Measurements from ENCODE around the gene PRKAR2A.

PRKAR2A gene

DNA sequence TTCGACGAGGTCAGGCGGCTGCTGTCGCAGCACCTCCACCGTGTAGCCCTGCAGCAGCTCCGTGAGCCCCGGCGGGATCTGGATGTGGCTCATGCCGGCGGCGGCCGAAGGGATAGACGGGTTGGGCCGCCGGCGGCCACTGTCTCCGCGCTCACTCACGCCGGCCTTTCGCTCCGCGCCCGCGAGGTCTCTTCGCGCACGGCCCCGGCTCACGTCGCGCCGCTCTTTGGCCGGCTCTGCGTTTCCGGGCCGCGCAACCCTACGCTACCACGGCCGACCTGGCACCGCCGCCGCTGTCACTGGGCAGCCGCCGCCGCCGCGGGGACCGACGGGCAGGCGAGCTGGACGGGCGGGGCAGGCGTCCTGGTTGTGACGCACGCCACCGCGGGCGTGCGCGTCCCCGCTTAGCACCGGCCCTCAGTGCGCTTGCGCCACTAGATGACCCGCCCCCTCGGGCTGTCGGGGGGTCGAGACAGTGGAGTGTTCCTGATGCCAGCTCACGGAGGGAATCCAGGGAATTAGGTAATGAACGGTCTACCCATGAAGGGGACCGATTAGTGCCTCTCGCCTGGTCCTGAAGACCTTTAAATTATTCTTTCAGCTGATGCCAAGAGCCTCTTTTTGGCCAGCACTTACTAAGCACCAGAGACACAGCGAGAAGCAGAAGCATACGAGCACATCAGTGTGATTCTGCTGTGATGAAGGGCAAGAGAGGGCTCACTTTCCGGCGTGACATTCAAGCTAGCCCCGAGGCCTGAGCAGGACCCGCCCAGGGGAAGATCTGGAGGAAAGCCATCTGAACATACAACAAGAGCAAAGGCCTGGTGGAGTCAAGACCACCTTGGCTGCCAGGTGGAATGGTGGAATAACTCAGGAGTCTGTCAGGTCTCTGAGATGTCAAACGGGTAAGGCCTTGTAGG is at the start of gene PRKAR2A:
Gene PRKAR2A (minus strand): TSS at position 371 of the 920 bp plus-strand sequence. CDS start 278 bp downstream, at position 93.
- TF ChIP-seq POLR2A (IDR thresholded peaks at IDR 0.05; ENCODE audit: low read depth, low read length): peak; percentile 94
- peak; percentile 91 for DNase-seq (ENCODE audit: insufficient read length, low spot score)
- no peak for FAIRE-seq

- FAIRE-seq: no peak
- DNase-seq (ENCODE audit: insufficient read length, low spot score): no peak
- no peak for TF ChIP-seq POLR2A (IDR thresholded peaks at IDR 0.05; ENCODE audit: low read depth, low read length)
Measured at GRCh38 chr3:48896936-48897335, 49.3 kb upstream of the PRKAR2A start.

- no peak for TF ChIP-seq POLR2A (IDR thresholded peaks at IDR 0.05; ENCODE audit: low read depth, low read length)
- no peak for FAIRE-seq
- DNase-seq (ENCODE audit: insufficient read length, low spot score): no peak
Measured at GRCh38 chr3:48894516-48894915, 46.8 kb upstream of the PRKAR2A start.

DNA sequence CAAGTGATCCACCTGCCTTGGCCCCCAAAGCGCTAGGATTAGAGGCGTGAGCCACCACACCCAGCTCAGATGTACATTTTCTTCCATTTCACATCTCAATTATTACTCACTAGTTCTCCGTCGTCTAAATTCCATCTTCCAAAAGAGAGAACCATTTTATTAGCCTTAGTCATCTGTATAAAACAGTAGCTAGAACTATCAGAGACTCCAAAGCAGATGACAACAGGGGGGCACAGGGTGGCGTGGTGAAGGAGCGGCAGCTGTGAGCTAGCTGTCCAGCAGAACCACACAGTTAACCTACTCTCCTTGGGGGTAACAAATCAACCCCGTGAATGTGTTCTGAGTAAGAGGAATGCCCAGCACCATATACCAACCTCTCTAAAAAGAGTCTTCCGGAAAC is 43.9 kb upstream of the PRKAR2A start:
- DNase-seq (ENCODE audit: insufficient read length, low spot score) (no peak), FAIRE-seq (no peak)
- TF ChIP-seq POLR2A (IDR thresholded peaks at IDR 0.05; ENCODE audit: low read depth, low read length): no peak

DNA sequence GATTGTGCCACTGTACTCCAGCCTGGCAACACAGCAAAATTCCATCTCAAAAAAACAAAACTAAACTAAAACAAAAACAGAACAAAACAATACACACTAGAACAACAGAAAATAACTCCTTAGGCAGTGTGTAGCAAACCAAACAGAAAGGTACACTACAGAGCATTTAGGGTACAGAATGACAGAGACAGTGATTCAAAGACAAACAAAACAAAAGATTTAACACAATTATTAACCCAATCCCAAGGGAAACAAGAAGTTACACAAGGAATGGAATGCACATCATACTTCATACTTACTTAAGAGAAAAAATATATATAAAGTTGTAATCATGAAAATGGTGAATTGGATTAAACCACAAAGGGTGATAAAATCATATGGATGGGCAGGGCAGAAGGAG is 38.1 kb upstream of the PRKAR2A start:
- FAIRE-seq (no peak), DNase-seq (ENCODE audit: insufficient read length, low spot score) (no peak)
- TF ChIP-seq POLR2A (IDR thresholded peaks at IDR 0.05; ENCODE audit: low read depth, low read length): no peak

DNA sequence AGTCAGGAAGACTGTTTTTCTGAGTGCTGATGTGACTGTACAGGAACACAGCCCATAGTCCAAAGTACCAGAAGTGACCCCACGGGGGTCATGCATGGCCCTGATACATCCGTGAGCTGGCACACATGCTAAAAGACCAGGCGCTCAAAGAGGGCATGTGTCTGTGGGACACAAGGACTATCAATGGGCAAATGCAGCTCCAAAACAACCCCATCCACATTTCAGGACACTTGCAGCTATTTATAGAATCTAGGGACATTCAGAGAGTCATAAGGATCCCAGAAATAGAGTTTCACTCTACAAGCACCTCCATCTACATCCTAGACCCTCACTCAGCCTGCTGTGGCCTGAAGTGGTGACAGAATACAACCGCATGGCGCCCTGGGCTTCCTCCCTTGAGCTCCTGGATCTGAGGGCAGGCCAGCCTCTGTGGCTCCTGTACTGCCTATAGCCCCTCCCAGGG is 34.0 kb upstream of the PRKAR2A start:
- TF ChIP-seq POLR2A (IDR thresholded peaks at IDR 0.05; ENCODE audit: low read depth, low read length): no peak
- FAIRE-seq: no peak
- no peak for DNase-seq (ENCODE audit: insufficient read length, low spot score)

GRCh38 chr3:48881006-48881405 is 33.3 kb upstream of the PRKAR2A start:
- DNase-seq (ENCODE audit: insufficient read length, low spot score) (no peak), FAIRE-seq (no peak)
- no peak for TF ChIP-seq POLR2A (IDR thresholded peaks at IDR 0.05; ENCODE audit: low read depth, low read length)

DNA sequence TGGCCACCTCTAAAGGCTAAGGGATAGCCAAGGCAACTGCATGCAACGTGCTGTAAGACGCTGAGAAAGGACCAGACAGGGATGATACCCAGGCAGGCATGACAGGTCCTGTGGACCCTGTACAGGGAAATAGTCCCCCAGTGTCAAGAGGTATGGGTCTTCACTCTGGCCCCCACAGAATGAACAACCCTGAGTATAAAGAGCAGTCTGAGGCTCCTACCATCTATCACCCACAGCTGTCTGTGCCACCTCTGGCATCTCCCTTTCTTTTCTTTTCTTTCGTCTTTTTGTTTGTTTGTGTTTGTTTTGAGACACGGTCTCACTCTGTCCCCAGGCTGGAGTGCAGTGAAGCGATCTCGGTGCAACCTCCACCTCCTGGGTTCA is 32.3 kb upstream of the PRKAR2A start:
- no peak for TF ChIP-seq POLR2A (IDR thresholded peaks at IDR 0.05; ENCODE audit: low read depth, low read length)
- DNase-seq (ENCODE audit: insufficient read length, low spot score) (no peak), FAIRE-seq (no peak)

DNA sequence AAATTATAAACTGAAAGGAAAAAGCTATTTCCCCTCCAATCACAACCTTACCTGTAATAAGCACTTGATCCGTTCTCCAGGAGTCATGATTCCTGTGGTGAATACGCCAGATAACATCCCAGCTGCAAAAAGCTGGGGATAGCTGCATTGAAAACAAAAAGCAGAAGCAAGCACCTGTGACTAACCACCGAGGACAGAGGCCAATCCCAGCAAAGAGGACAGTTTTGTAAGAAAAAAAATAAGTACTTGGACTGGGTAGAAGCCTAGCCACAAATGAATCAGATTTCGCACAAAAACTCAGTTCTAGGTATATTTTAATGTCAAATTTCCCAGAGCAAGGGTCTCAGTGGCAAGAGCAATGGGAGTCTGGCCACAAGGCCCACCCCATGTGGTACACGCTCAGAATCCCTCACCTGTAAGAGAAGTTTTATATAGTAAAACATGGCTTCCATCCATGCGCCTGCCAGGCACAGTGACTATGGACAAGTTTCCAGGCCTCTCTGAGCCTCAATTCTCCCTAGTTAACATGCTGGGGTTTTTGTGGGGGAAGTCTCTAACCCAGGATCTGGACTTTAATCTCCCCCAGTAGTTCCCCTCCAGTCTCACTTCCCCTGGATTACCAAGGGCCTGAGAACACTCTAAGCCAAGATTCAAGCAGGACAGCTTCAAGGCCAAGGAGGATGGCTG is 31.8 kb upstream of the PRKAR2A start:
- DNase-seq (ENCODE audit: insufficient read length, low spot score): no peak
- TF ChIP-seq POLR2A (IDR thresholded peaks at IDR 0.05; ENCODE audit: low read depth, low read length): no peak
- no peak for FAIRE-seq

DNA sequence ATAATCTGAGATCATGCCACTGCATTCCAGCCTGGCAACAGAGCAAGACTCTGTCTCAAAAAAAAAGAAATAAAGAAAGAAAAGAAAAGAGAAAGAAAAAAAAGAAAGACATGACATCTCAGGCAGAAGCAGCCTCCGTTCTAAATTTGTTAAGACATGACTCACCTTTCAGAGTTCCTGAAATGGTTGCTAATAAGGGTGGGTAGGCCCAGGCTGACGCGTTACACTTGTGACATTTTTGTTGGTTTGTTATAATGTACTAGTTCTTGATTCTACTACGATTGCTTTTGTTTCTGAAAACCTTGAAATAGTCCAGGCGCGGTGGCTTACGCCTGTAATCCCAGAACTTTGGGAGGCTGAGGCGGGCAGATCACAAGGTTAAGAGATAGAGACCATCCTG is 30.0 kb upstream of the PRKAR2A start:
- no peak for TF ChIP-seq POLR2A (IDR thresholded peaks at IDR 0.05; ENCODE audit: low read depth, low read length)
- DNase-seq (ENCODE audit: insufficient read length, low spot score) (no peak), FAIRE-seq (no peak)

DNA sequence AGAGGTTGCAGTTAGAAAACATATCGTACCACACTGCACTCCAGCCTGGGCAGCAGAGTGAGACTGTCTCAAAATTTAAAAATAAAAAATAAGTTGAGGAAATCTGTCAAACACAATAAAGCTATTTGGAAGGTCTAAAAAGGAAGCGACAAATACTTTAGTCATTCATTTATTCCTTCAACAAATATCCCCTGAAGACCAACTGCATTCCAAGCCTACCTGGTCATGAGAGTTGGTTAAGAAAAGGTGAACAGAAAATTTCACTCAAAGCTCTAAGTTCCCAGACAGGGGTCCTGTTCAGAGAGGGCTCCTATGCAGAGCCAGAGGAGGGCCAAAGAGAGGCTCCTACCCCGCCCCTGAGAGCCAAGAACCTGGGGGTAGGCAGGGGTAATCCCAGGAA is 15.4 kb upstream of the PRKAR2A start:
- no peak for DNase-seq (ENCODE audit: insufficient read length, low spot score)
- FAIRE-seq: no peak
- no peak for TF ChIP-seq POLR2A (IDR thresholded peaks at IDR 0.05; ENCODE audit: low read depth, low read length)

DNA sequence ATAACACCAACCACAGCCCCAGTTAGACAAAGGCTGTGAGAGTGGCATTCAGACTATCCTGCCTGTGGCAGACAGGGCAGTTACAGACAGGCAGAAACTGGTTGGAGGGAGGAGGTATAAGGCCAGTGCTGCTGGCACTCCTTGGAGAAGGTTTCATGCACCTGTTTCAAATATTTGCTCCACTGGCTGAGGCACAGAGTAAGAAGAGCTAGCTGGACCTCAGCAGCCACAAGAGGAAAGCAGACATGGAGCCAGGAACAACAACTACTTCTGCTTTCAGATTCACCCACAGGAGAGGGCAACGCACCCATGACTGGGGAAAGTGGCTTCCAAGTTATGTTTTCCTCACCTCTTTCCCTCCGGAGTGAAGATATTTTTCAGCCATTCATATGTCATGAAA is 11.5 kb upstream of the PRKAR2A start:
- no peak for TF ChIP-seq POLR2A (IDR thresholded peaks at IDR 0.05; ENCODE audit: low read depth, low read length)
- DNase-seq (ENCODE audit: insufficient read length, low spot score) (no peak), FAIRE-seq (no peak)

GRCh38 chr3:48858709-48859108 is 11.0 kb upstream of the PRKAR2A start:
- FAIRE-seq (no peak), DNase-seq (ENCODE audit: insufficient read length, low spot score) (no peak)
- no peak for TF ChIP-seq POLR2A (IDR thresholded peaks at IDR 0.05; ENCODE audit: low read depth, low read length)

DNA sequence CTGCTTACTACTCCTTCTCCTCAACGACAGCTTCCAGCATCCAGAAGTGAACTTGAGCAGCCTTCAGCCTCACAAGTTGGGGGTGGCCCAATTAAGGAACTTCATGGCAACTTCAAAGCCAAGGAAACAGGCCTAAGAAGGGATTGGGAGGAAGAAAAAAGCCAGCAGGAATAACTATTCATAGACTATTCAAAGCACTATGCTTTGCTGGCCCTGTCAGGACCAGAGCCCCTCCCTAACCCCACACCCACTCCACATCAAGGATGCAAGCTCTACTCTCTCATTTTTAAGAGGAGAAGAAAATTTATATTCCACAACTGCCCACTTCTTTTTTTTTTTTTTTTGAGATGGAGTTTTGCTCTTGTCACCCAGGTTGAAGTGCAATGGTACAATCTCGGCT is 10.0 kb upstream of the PRKAR2A start:
- TF ChIP-seq POLR2A (IDR thresholded peaks at IDR 0.05; ENCODE audit: low read depth, low read length): no peak
- no peak for FAIRE-seq
- DNase-seq (ENCODE audit: insufficient read length, low spot score): no peak

GRCh38 chr3:48856469-48856868 is 8.8 kb upstream of the PRKAR2A start:
- no peak for DNase-seq (ENCODE audit: insufficient read length, low spot score)
- no peak for FAIRE-seq
- no peak for TF ChIP-seq POLR2A (IDR thresholded peaks at IDR 0.05; ENCODE audit: low read depth, low read length)

Measured in H54 (cell line).